ENCODE data around the gene CEP164.

The CEP164 gene

DNA sequence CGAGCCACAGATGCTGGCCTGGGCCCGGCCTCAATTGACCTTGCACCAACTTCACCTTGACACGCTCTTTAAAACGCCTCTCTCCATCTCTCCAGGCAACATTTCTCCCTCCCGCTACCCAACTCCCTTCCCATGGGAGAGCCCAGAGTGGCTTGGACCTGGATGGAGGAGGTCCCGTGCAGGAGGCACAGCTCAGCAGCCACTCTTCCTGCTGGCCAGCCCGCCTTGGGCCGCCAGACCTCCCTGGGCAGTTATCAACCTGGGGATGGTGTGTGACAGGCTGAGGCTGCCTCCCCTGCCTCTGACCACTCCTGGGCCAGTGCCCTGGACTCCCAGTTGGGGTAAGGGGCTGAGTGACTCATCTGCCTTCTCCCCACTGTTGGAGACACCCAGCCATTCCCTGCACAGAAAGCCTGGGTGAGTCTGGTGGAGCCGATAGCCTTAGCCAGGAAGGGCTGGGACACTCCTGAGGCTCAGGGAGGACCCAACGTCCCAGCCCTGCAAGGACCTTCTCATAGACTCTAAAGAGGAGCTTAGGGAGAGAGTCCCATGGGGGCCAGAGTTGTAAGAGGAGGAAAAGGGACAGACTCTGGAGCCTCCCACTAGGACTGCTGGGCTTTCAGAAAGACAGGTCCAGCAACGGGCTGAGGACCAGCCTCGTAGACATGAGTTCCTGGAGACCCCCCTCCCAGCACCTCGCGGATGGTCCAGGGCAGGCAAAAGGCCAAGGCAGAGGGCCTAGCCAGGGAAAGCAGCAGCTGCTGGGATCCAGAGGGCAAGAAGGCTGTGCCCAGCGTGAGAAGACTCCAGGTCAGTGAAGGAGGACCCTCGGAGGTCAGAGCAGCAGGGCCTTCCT, 131.7 kb downstream of the CEP164 start:
- no CpG with 5 or more reads among the region's 16 CpGs for WGBS (ENCODE audit: insufficient coverage, insufficient read length)
- DNase-seq (ENCODE audit: low read depth, low spot score): no peak
- Histone ChIP-seq H3K36me3 (ENCODE audit: control insufficient read depth, insufficient read depth, low read length) (no peaks in the 10 kb centered on the region), H3K27ac (ENCODE audit: low read length) (no peak overlapping the region), H3K4me1 (ENCODE audit: control insufficient read depth, insufficient read depth, low read length) (no peaks in the 10 kb centered on the region), H3K4me3 (ENCODE audit: low read length) (no peak overlapping the region), H3K9me3 (ENCODE audit: control insufficient read depth, insufficient read depth, low read length) (no peaks in the 10 kb centered on the region), H3K27me3 (ENCODE audit: control insufficient read depth, insufficient read depth, low read length) (no peaks in the 10 kb centered on the region)

DNA sequence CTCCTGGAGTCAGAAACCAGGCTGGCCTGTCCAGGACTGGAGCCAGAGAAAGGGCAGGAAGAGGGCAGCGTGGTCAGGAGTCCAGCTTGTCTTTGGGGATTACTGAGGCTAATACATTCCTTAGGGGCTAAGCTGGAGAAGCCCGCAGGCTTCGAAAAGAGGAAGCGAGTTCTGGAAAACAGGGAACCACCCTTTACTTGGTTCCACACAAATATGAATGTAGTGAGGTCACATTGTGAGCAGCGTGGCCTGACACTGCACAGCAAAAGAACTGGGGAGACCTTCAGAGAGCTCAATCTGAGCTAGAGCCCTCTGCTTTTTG, 132.3 kb downstream of the CEP164 start:
- WGBS (ENCODE audit: insufficient coverage, insufficient read length): no CpG with 5 or more reads among the region's 5 CpGs
- Histone ChIP-seq H3K4me1 (ENCODE audit: control insufficient read depth, insufficient read depth, low read length) (no peaks in the 10 kb centered on the region), H3K27ac (ENCODE audit: low read length) (no peak overlapping the region), H3K4me3 (ENCODE audit: low read length) (no peak overlapping the region), H3K9me3 (ENCODE audit: control insufficient read depth, insufficient read depth, low read length) (no peaks in the 10 kb centered on the region), H3K27me3 (ENCODE audit: control insufficient read depth, insufficient read depth, low read length) (no peaks in the 10 kb centered on the region), H3K36me3 (ENCODE audit: control insufficient read depth, insufficient read depth, low read length) (no peaks in the 10 kb centered on the region)
- DNase-seq (ENCODE audit: low read depth, low spot score): no peak

DNA sequence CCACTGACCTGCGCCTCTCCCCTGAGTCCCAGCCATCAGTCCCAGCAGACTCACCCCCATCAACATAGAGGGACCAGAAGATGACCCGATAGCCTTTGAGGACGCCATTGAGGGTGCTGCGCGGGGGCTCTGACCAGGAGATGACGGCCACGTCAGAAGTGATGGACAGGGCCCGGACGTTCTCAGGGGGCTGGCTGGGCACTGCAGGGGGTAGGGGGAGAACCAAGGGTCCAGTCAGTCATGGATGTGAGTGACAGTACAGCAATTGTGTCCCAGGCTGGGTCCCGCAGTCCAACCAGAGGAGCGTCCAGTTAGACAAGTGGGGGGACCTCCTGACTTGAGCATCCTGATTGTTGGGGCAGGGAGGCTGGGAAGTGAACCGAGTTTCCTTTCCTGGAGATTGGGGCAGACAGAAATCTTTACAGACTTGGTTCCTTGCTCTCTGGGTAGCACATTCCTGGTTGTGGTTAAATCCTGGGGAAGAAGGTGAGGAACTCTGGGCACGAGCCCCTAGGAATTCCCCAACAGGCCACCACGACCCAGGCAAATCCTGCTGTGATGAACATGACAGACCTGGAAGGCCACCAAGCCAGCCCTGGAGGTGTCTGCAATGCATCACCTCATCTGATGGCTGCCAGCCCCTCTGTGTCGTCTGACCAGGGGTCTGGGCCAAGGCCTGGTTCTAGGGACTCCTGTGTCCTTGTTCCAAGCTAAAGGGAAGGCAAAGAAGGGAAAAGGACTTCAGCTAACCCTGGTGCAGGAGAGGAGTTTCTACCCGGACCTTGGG, 133.9 kb downstream of the CEP164 start:
- Histone ChIP-seq H3K4me3 (ENCODE audit: low read length) (no peak overlapping the region), H3K4me1 (ENCODE audit: control insufficient read depth, insufficient read depth, low read length) (no peaks in the 10 kb centered on the region), H3K9me3 (ENCODE audit: control insufficient read depth, insufficient read depth, low read length) (no peaks in the 10 kb centered on the region), H3K36me3 (ENCODE audit: control insufficient read depth, insufficient read depth, low read length) (no peaks in the 10 kb centered on the region), H3K27me3 (ENCODE audit: control insufficient read depth, insufficient read depth, low read length) (no peaks in the 10 kb centered on the region), H3K27ac (ENCODE audit: low read length) (no peak overlapping the region)
- WGBS (ENCODE audit: insufficient coverage, insufficient read length): no CpG with 5 or more reads among the region's 16 CpGs
- no peak for DNase-seq (ENCODE audit: low read depth, low spot score)

DNA sequence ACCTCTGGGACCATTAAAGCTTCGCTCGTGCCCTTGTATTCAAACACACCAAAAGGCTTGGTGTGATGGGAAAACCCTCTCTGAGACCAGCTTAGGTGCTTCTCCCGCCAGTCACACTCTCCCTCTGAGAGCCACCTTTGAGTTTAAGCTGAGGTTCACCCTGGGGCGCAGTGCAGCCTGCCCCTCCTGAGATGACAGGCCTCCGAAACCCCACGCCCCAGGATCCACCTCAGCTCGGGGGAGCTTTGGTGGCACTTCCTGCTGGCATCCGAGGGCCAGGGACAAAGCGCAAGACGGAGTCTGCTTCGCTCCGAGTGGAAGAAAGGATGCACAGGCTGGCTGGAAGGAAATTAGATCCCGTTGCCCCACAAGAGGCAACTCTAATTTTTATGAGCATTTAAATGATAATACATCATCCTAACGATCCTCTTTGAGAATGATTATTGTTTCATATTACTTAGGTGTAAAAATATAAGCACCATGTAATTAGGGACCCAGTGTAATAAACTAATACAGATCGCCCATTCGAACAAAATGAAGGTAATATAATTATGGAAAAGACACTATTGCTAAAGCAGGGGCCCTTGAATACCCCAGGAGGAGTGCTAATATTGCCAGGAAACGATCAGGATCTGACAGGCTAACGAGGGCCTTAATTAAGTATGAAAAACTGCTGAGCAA, 134.7 kb downstream of the CEP164 start:
- Histone ChIP-seq H3K4me1 (ENCODE audit: control insufficient read depth, insufficient read depth, low read length) (no peaks in the 10 kb centered on the region), H3K27ac (ENCODE audit: low read length) (no peak overlapping the region), H3K27me3 (ENCODE audit: control insufficient read depth, insufficient read depth, low read length) (no peaks in the 10 kb centered on the region), H3K4me3 (ENCODE audit: low read length) (no peak overlapping the region), H3K36me3 (ENCODE audit: control insufficient read depth, insufficient read depth, low read length) (no peaks in the 10 kb centered on the region), H3K9me3 (ENCODE audit: control insufficient read depth, insufficient read depth, low read length) (no peaks in the 10 kb centered on the region)
- WGBS (ENCODE audit: insufficient coverage, insufficient read length): no CpG with 5 or more reads among the region's 18 CpGs
- DNase-seq (ENCODE audit: low read depth, low spot score): no peak

DNA sequence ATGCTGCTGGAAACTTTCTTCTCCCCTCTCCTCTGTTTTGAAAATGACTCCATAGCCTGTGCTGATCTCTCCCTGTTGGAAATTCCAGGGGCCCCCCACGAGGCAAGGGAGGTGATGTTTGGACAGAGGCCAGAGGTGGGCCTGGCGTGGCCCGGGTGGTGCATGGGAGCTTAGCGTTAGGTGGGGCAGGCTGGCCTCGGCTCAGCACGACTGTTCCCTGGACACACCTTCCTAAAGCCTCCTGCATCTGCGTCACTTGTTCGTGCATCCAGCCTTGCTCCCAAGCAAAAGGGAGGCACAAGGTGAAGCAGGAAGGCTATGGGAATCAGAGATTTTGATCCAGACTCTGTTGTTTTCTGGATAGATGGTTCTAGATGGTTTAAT, 135.2 kb downstream of the CEP164 start:
- WGBS (ENCODE audit: insufficient coverage, insufficient read length): no CpG with 5 or more reads among the region's 8 CpGs
- Histone ChIP-seq H3K4me3 (ENCODE audit: low read length) (no peak overlapping the region), H3K9me3 (ENCODE audit: control insufficient read depth, insufficient read depth, low read length) (no peaks in the 10 kb centered on the region), H3K27ac (ENCODE audit: low read length) (no peak overlapping the region), H3K4me1 (ENCODE audit: control insufficient read depth, insufficient read depth, low read length) (no peaks in the 10 kb centered on the region), H3K27me3 (ENCODE audit: control insufficient read depth, insufficient read depth, low read length) (no peaks in the 10 kb centered on the region), H3K36me3 (ENCODE audit: control insufficient read depth, insufficient read depth, low read length) (no peaks in the 10 kb centered on the region)
- no peak for DNase-seq (ENCODE audit: low read depth, low spot score)
